ENCODE data around the gene ZNF573.

DNA sequence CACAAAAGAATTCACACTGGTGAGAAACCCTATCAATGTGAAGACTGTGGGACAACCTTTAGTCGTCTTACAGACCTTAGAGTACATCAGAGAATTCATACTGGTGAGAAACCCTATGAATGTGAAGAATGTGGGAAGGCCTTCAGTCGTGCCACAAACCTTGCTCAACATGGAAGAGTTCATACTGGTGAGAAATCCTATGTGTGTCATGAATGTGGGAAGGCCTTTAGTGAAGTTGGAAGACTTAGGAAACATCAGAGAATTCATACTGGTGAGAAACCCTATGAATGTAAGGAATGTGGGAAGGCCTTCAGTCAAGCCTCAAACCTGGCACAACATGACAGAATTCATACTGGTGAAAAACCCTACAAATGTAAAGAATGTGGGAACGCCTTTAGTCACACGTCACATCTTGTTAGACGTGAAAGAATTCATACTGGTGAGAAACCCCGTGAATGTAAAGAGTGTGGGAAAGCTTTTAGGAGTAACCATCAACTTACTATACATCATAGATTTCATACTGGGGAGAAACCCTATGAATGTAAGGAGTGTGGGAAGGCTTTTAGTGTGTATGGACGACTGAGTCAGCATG is 24.0 kb upstream of the ZNF573 start:
- TF ChIP-seq CTCF (IDR thresholded peaks at IDR 0.05) (no peak), EZH2phosphoT487 (IDR thresholded peaks at IDR 0.05) (no peak)

Data from neural progenitor cell (in vitro differentiated cells).